Daoy (cell line): ENCODE data around the gene PLCG1. TPM values are rescaled to one million over a fixed set of nuclear protein-coding genes. Genes with fewer than 3 reads are reported as not detected.

Experiments
- DNase-seq: peaks from one replicate; pipeline ENCODE4 v3.0.0-alpha.2; 2015; ENCODE audit warnings: low read depth
- total RNA-seq: library from RNA; depleted of rRNA; stranded (reverse); fragments of >200 nt; shearing (Covaris generic); gene quantifications from 2 replicates; pipeline ENCODE4 v1.2.3, GENCODE V29; 2014; rRNA removed

The PLCG1 gene
- total RNA-seq, 1 experiment from 2014 or later: 37.1 TPM

DNA sequence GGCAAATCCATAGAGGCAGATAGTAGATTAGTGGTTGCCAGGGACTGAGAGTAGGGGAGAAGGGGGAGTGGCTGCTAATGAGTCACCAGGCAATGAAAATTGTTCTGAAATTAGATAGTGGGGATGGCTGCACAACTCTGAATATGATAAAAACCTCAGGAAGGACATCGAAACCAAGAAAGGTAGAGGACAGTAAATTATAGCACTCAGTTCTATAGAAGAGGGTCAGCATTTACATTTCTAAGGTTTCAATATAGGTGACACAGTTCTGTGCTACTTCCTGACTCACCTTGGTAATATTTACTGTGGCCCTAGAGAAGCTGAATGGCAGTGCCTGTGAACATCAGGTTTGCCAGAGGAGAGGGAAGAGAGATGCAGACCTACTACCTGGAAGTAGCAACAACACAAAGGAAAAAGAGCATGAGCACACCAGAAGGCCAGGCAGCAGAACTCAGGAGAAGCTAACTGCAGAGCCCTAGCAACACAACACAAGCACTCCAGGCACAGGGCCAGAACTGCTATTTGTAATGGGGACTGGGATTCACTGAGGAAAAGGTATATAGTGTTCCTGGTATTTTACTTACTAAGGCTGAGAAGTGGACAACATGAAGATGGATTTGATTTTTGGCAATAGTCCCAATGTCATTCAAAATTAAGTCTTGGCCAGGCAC is 75.9 kb downstream of the PLCG1 start:
- DNase-seq: peak; percentile 39

DNA sequence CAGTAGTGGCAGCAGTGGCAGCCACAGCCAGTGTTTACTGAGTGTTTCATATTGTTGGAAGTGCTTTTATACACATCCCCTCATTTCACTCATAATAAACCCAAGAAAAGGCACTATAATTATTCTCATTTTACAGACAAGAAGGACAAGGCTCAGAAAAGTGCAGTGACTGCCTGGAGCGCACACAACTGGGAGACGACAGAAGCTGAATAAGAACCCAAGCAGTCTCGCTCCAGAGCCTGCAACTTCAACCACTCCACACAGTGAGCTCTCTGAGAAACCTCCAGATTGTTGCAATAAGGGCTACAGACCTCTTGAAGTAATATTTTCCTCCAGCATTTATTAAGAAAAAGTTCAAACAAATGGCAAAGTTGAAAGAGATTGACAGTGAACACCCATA is 76.9 kb downstream of the PLCG1 start:
- DNase-seq: no peak

DNA sequence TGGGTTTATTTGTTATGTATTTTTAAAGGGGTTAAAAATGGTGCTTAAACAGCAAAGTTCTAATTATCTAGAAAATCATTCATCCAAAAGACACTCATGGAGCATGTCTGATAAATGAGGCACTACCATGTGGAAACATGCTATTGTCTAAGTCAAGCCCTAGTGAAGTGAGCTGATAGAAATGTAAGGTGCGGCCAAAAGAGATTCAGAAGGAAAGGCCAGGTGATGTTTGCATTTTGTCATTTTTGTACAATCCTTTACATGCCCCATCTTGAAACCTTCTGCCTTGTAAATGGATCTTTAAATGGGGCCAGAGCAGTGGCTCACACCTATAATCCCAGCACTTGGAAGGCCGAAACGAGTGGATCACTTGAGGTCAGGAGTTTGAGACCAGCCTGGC is 77.3 kb downstream of the PLCG1 start:
- no peak for DNase-seq

DNA sequence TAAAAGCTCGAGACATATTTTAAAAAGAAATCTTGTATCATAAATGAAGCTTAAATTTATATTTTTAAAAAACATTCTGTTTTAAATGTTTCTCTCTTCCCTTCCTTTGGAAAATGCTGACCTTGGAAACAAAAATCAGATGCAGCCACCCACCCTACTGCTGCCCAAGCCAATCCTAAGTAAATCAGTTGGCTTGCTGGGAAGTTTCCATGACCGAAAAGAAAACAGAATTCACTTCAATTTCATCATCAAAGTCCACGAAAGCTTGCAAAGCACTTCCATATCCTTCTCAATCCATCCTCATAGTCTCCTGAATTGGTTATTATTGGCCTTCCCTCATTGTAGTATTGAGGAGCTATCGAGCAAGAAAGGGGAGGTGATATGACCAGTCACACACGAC is 80.1 kb downstream of the PLCG1 start:
- no peak for DNase-seq

DNA sequence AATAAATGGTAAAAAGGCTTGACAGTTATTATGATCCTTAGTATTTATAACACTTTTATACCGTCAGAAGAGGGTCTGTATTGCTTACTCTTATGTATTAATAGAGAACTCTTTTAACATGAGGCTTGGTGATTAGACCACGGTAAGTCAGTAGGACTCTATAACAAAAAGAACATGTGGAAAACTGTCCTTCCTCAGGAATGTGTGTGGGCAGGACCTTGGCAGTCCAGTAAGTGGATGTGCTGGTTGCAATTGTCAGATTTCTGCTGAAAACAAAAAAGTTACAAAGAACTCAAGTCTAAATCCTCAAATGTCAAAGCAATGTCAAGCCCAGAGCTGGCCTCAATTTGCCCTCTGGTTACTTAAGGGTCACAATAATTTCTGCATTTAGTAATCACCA is 81.1 kb downstream of the PLCG1 start:
- DNase-seq: no peak

DNA sequence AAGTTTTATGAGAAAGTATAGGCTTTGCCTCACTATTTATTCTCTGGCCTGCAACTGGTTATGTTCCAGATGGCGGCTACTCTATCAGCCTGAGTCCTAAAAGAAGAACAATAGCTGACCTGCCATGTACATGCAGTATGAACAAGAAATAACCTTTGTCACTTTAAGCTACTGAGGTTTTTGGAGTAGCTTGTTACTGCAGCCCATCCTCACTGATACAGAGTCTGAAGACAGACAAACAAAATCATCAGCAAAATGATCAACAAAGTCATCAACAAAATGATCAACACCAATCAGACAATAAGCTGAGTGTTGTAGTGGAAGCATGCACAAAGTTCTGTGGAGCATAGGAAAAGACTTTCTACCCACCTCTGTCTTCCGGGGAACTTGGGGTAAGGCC is 82.5 kb downstream of the PLCG1 start:
- DNase-seq: no peak

DNA sequence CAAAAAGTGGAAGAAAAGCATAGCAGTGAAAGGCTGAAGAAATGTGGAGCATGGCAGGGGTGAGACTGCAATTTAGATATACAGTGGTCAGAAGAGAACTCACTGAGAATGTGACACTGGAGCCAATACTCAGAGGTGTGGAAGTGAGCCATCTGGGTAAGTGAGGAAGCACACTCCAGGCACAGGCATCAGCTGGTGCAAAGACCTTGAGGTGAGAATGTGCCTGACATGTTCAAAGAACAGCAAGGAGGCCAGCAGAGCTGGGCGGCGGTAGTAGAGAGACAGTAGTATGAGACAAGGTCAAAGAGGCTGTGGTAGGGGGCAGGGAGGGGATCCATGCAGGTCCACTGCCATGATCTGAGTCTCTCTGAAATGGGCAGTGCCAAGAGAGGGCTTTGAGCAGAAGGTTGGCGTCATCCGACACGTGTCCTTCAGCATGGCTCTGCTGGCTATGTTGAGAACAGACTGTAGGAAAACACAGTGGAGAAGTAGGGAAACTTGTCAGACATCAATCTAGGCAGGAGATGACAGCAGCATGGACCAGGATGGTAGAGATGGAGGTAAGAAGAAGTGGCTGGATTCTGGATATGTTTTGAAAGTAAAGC is 84.4 kb downstream of the PLCG1 start:
- DNase-seq: no peak

DNA sequence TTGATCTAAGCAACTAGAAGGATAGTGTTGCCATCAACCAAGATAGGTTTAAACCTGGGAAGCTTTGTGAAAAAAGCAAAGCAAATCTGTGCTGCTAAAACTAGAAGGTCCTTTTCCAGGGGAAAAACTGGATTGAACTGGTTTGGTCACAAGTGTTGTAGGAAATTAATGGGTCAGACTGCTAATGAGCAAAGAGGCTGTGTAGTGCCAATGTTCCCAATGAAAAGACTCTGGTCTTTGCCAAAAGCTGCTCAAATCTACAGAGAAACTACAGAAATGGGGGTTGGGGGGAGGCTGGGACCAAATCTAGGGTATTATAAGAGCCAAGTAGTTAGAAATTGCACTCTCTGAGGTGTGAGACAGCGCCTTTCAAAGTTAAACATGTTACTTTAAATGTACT is 85.0 kb downstream of the PLCG1 start:
- DNase-seq: no peak

DNA sequence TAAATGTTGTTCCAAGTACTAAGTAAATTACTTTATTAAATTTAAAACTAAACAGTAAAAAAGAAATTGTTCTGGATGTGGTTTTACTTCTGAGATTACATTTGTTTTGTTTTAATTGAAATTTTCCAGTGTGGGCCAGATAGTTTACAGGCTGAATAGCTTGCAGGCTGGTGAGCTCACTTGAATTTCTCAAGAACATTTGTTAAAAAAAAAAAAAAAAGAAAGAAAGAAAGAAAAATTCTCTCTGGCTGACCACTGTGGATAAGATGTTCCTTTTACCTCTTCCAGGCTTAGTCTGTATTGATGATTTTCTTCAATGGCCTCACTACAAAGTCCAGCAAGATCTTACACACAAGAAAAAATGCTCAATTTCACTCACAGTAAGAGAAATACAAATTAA is 85.4 kb downstream of the PLCG1 start:
- no peak for DNase-seq

DNA sequence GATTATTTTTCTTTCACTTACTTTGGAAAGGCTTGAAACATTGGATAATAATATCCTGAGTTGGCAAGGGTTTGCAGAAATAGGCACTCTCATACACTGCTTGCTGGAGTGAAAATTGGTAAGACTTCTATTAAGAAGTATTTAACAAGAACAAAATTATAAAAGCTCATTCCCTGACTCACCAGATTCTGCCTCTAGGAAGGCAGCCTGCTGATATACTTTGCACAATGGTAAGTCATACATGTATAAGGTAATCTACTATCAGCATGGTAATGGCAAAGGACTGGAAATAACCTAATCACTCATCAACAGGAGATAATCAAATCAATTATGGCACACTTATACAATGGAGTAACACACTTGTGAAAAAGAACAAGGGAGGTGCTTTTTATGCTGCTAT is 85.8 kb downstream of the PLCG1 start:
- no peak for DNase-seq

DNA sequence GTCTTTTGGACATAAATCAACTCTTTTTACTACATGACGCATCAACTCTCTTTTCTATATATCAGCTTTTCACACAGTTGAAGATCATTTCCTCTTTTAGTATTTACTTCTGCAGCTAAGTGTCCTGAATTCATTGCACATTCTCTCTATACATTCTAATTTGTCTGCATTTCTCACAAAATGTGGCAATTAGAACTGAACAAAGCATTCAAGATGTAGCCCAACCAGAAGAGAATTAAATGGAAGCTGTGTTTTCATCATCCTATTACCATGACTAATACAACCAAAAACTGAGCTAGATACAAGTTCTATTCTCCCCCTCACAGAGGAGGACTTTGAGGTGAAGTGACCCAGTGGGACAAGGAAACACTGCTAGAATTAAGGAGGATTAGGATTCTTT is 86.9 kb downstream of the PLCG1 start:
- no peak for DNase-seq

DNA sequence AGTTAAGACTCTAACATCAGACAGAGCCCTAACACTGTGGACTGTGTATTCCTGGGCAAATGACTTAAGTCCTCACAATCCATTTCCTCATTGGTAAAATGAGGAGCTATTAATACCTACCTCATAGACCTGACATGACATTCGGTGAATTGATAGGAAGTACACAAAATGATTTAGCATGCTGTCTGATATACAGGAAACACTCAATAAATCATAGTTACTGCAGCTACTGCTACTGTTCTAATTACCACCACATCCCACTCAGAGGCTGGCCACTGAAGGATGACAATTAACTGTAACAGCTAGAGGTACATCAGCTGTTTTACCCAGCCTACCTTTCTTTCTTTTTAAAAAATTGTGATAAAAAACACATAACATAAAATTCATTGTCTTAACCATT is 87.7 kb downstream of the PLCG1 start:
- no peak for DNase-seq

DNA sequence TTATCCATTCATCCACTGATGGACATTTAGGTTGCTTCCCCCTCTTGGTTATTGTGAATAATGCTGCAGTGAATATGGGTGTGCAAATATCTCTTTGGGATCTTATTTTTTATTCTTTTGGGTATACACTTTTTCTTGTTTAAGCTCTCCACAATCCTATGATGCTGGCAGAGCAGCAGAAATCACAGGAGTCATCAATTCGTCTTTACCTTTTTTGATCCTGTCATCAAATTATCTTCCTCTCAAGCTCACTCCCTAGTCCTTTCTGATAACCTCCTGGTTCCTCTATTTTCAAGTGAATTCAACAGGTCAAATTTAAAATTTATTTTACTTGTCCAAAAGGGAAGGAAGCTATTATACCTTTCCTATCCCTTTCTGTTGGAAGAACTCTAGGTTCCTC is 89.1 kb downstream of the PLCG1 start:
- no peak for DNase-seq

Other genes starting within 250 kb of the PLCG1 start
- 15.0 and 15.2 TPM in 2 replicates for gene TOP1, start 108.7 kb upstream of the PLCG1 start, total RNA-seq
- gene ZHX3, start 180.2 kb downstream of the PLCG1 start, total RNA-seq: 3.6 and 5.4 TPM in 2 replicates
- gene LPIN3, start 203.3 kb downstream of the PLCG1 start, total RNA-seq: 0.06 TPM in 1 of 2 replicates, not detected in the other
- 0.23 TPM in 1 of 2 replicates, not detected in the other for gene EMILIN3, start 229.3 kb downstream of the PLCG1 start, total RNA-seq